ENCODE results near the gene BTBD17. TPM values are rescaled to one million over a fixed set of nuclear protein-coding genes. Genes with fewer than 3 reads are reported as not detected.

The BTBD17 gene
- total RNA-seq, 1 experiment from 2014 or later, result 3.4 TPM

GRCh38 chr17:74332017-74332650 is 29.5 kb downstream of the BTBD17 start:
- TF ChIP-seq EZH2 (IDR thresholded peaks at IDR 0.05; ENCODE audit: borderline replicate concordance, low read depth, low read length, poor library complexity, severe bottlenecking) (no peak), CTCF (conservative IDR thresholded peaks at IDR 0.05; ENCODE audit: low read depth, low read length) (no peak)
- ChIA-PET POLR2A (ENCODE audit: low non-redundant PET) (no interaction called here), CTCF (no interaction called here)
- DNase-seq (ENCODE audit: low spot score), result no peak
- no peaks in the 10 kb centered on the region for H3K4me1 ChIP-seq (ENCODE audit: insufficient read depth, low read length, poor library complexity, severe bottlenecking)
- no TSS peak for BruUV-seq (replicated peaks)
- H3K4me3 ChIP-seq (ENCODE audit: low read depth, low read length, poor library complexity, severe bottlenecking), result no peak overlapping the region
- H3K9me3 ChIP-seq (ENCODE audit: low read depth, low read length, poor library complexity, severe bottlenecking), result no peaks in the 10 kb centered on the region
- no peak overlapping the region for H3K27ac ChIP-seq (ENCODE audit: low read depth, low read length, poor library complexity, severe bottlenecking)
- no peaks in the 10 kb centered on the region for H3K27me3 ChIP-seq (replicated peaks; ENCODE audit: insufficient read depth, low read depth, low read length, poor library complexity)
- intact Hi-C loops (cut with micrococcal nuclease; ENCODE audit: unreplicated experiment), result no loop called here
- no peaks in the 10 kb centered on the region for H3K36me3 ChIP-seq (ENCODE audit: insufficient read depth, low read length, poor library complexity, severe bottlenecking)

- intact Hi-C loops (cut with micrococcal nuclease; ENCODE audit: unreplicated experiment), result no loop called here
- Histone ChIP-seq H3K4me1 (ENCODE audit: insufficient read depth, low read length, poor library complexity, severe bottlenecking) (peaks cover 9% of the 10 kb centered on the region), H3K36me3 (ENCODE audit: insufficient read depth, low read length, poor library complexity, severe bottlenecking) (no peaks in the 10 kb centered on the region), H3K4me3 (ENCODE audit: low read depth, low read length, poor library complexity, severe bottlenecking) (no peak overlapping the region), H3K9me3 (ENCODE audit: low read depth, low read length, poor library complexity, severe bottlenecking) (no peaks in the 10 kb centered on the region), H3K27ac (ENCODE audit: low read depth, low read length, poor library complexity, severe bottlenecking) (no peak overlapping the region), H3K27me3 (replicated peaks; ENCODE audit: insufficient read depth, low read depth, low read length, poor library complexity) (peaks cover 5% of the 10 kb centered on the region)
- POLR2A ChIA-PET (ENCODE audit: low non-redundant PET), result no interaction called here
- no TSS peak for BruUV-seq (replicated peaks)
- TF ChIP-seq EZH2 (IDR thresholded peaks at IDR 0.05; ENCODE audit: borderline replicate concordance, low read depth, low read length, poor library complexity, severe bottlenecking) (no peak), CTCF (conservative IDR thresholded peaks at IDR 0.05; ENCODE audit: low read depth, low read length) (no peak)
- CTCF ChIA-PET, result interaction anchor here (1.1 kb wide), 1 partner anchor 38 kb away, joined by 3 read pairs; no protein-coding TSS in a partner anchor
- DNase-seq (ENCODE audit: low spot score), result no peak
Measured at GRCh38 chr17:74330446-74330845, 31.2 kb downstream of the BTBD17 start.

- Histone ChIP-seq H3K4me1 (ENCODE audit: insufficient read depth, low read length, poor library complexity, severe bottlenecking) (peaks cover 9% of the 10 kb centered on the region), H3K27me3 (replicated peaks; ENCODE audit: insufficient read depth, low read depth, low read length, poor library complexity) (peaks cover 9% of the 10 kb centered on the region), H3K36me3 (ENCODE audit: insufficient read depth, low read length, poor library complexity, severe bottlenecking) (no peaks in the 10 kb centered on the region), H3K27ac (ENCODE audit: low read depth, low read length, poor library complexity, severe bottlenecking) (no peak overlapping the region), H3K4me3 (ENCODE audit: low read depth, low read length, poor library complexity, severe bottlenecking) (no peak overlapping the region), H3K9me3 (ENCODE audit: low read depth, low read length, poor library complexity, severe bottlenecking) (no peaks in the 10 kb centered on the region)
- BruUV-seq (replicated peaks), result no TSS peak
- CTCF ChIA-PET, result no interaction called here
- intact Hi-C loops (cut with micrococcal nuclease; ENCODE audit: unreplicated experiment), result no loop called here
- DNase-seq (ENCODE audit: low spot score), result no peak
- TF ChIP-seq EZH2 (IDR thresholded peaks at IDR 0.05; ENCODE audit: borderline replicate concordance, low read depth, low read length, poor library complexity, severe bottlenecking) (no peak), CTCF (conservative IDR thresholded peaks at IDR 0.05; ENCODE audit: low read depth, low read length) (no peak)
- POLR2A ChIA-PET (ENCODE audit: low non-redundant PET), result no interaction called here
Measured at GRCh38 chr17:74329378-74329777, 32.3 kb downstream of the BTBD17 start.
